Upper lobe of left lung (tissue), 4 donors: ENCODE results near the gene FAM240A.

ENCODE experiments used
- CTCF ChIP-seq, 6 experiments: fragments of 450-650 bp in 4 of 6; fragments of 200-600 bp in 2 of 6; sonication (generic) in 2 of 6; IDR thresholded peaks; one replicate each; pipeline ENCODE4 v1.5.1; 2016 to 2019; ENCODE audit warnings: antibody characterized with exemption in 6 of 6
- POLR2A ChIP-seq, 4 donors: fragments of 450-650 bp; IDR thresholded peaks; one replicate each; pipeline ENCODE4 v1.5.1; 2016 to 2017; ENCODE audit warnings: antibody characterized with exemption in 4 of 4, mild to moderate bottlenecking in 2 of 4
- POLR2AphosphoS5 ChIP-seq, 2 donors: sonication (generic); formaldehyde crosslinking; IDR thresholded peaks; one replicate each; pipeline ENCODE4 v1.5.1; 2017; ENCODE audit warnings: antibody characterized with exemption in 2 of 2

GRCh38 chr3:46609944-46610722, 2.2 kb upstream of the FAM240A start:
- no peak for TF ChIP-seq CTCF (IDR thresholded peaks at IDR 0.05)
- no peak for TF ChIP-seq POLR2A (IDR thresholded peaks at IDR 0.05)
- TF ChIP-seq POLR2AphosphoS5 (IDR thresholded peaks at IDR 0.05) = no peak
